IMR-90 (cell line): Measurements from ENCODE around the gene TTBK2. TPM values are rescaled to one million over a fixed set of nuclear protein-coding genes. Genes with fewer than 3 reads are reported as not detected.
"Not testable (repeated sequence)": the region's sequence is repeated elsewhere in the genome, so short reads cannot be mapped to it uniquely, and the experiment has no call there.

Experiments used
- ATAC-seq: fragments of 200-7000 bp; cut with Tn5 transposase; 2 replicates; pipeline ENCODE4 v1.9.1; 2020; ENCODE audit warnings: low read depth, mild to moderate bottlenecking, moderate library complexity
- BruUV-seq: library from RNA; stranded (reverse); fragments of 400-500 nt; replicated peaks from 2 replicates; lab custom pipeline; 2021; lab: Mats Ljungman, UMichigan
- CTCF ChIA-PET: fragments of 300-600 bp; formaldehyde crosslinking; extraction: SDS; loops from one replicate; lab custom pipeline; 2021; ENCODE audit warnings: antibody characterized with exemption; lab: Yijun Ruan, JAX
- POLR2A ChIA-PET: fragments of 300-600 bp; sonication (Branson Sonifier 250); formaldehyde crosslinking; loops from one replicate; lab custom pipeline; 2022; ENCODE audit warnings: antibody characterized with exemption; ENCODE audit not compliant: unreplicated experiment; lab: Charles Lee
- DNase-seq: peaks from one replicate; pipeline ENCODE4 v3.0.0; 2013
- H2AFZ ChIP-seq: replicated peaks from 2 replicates; pipeline ENCODE3; 2013; ENCODE audit warnings: low read length, mild to moderate bottlenecking; ENCODE audit not compliant: poor library complexity
- H2AK5ac ChIP-seq: 2 replicates; pipeline ENCODE4 v1.6.1; 2013; ENCODE audit warnings: low read depth, low read length, inconsistent platforms
- H2AK9ac ChIP-seq: replicated peaks from 2 replicates; pipeline ENCODE3; 2013; ENCODE audit warnings: mild to moderate bottlenecking, low read depth, low read length, moderate library complexity; ENCODE audit not compliant: poor library complexity
- H2BK120ac ChIP-seq: 2 replicates; pipeline ENCODE4 v1.6.1; 2013; ENCODE audit warnings: low read depth, low read length, inconsistent platforms
- H2BK15ac ChIP-seq: 3 replicates; pipeline ENCODE4 v1.6.1; 2013; ENCODE audit warnings: low read depth, low read length, inconsistent platforms
- H2BK20ac ChIP-seq: 2 replicates; pipeline ENCODE4 v1.6.1; 2013; ENCODE audit warnings: low read depth, mild to moderate bottlenecking, inconsistent platforms, low read length, moderate library complexity
- H2BK5ac ChIP-seq: 2 replicates; pipeline ENCODE4 v1.6.1; 2013; ENCODE audit warnings: mild to moderate bottlenecking, low read depth, low read length, inconsistent platforms; ENCODE audit not compliant: poor library complexity, severe bottlenecking
- H3K14ac ChIP-seq: replicated peaks from 2 replicates; pipeline ENCODE4 v1.6.1; 2013; ENCODE audit warnings: low read depth, low read length, inconsistent platforms
- H3K18ac ChIP-seq: 2 replicates; pipeline ENCODE4 v1.6.1; 2013; ENCODE audit warnings: low read depth, low read length, control low read depth
- H3K23ac ChIP-seq: 2 replicates; pipeline ENCODE4 v1.6.1; 2013; ENCODE audit warnings: low read depth, low read length, inconsistent platforms
- H3K27ac ChIP-seq: 2 replicates; pipeline ENCODE4 v1.5.1; 2013; ENCODE audit warnings: mild to moderate bottlenecking, control low read depth, low read length; ENCODE audit not compliant: insufficient read depth
- H3K27me3 ChIP-seq: 2 replicates; pipeline ENCODE4 v1.6.1; 2013; ENCODE audit warnings: low read length; ENCODE audit not compliant: control insufficient read depth, insufficient read depth
- H3K36me3 ChIP-seq: 2 replicates; pipeline ENCODE4 v1.6.1; 2013; ENCODE audit warnings: low read length, mixed read lengths; ENCODE audit not compliant: control insufficient read depth, insufficient read depth
- H3K4ac ChIP-seq: 2 replicates; pipeline ENCODE4 v1.6.1; 2013; ENCODE audit warnings: low read depth, low read length, inconsistent platforms
- H3K4me1 ChIP-seq: 2 replicates; pipeline ENCODE4 v1.6.1; 2013; ENCODE audit warnings: low read length, mixed read lengths; ENCODE audit not compliant: control insufficient read depth, insufficient read depth
- H3K4me2 ChIP-seq: 2 replicates; pipeline ENCODE4 v1.6.1; 2013; ENCODE audit warnings: low read depth, mild to moderate bottlenecking, control low read depth, low read length, moderate library complexity
- H3K4me3 ChIP-seq: 2 replicates; pipeline ENCODE4 v1.5.1; 2013; ENCODE audit warnings: low read depth, mild to moderate bottlenecking, control low read depth, low read length, moderate library complexity; ENCODE audit not compliant: insufficient read depth
- H3K56ac ChIP-seq: 2 replicates; pipeline ENCODE4 v1.6.1; 2013; ENCODE audit warnings: low read length, inconsistent platforms; ENCODE audit not compliant: insufficient read depth; ENCODE audit errors: extremely low read depth
- H3K79me1 ChIP-seq, 2 experiments: 2 replicates each; pipeline ENCODE4 v1.6.1; 2013; ENCODE audit warnings: low read length in 2 of 2, inconsistent platforms in 1 of 2, low read depth in 1 of 2
- H3K9ac ChIP-seq: 2 replicates; pipeline ENCODE4 v1.6.1; 2013; ENCODE audit warnings: low read depth, low read length, control low read depth
- H3K9me1 ChIP-seq: 2 replicates; pipeline ENCODE4 v1.6.1; 2013; ENCODE audit warnings: low read length, inconsistent platforms; ENCODE audit not compliant: insufficient read depth
- H3K9me3 ChIP-seq: 2 replicates; pipeline ENCODE4 v1.6.1; 2013; ENCODE audit warnings: low read length; ENCODE audit not compliant: control insufficient read depth, insufficient read depth
- H4K20me1 ChIP-seq: 2 replicates; pipeline ENCODE4 v1.6.1; 2013; ENCODE audit warnings: low read length, inconsistent platforms; ENCODE audit not compliant: insufficient read depth
- H4K5ac ChIP-seq: 2 replicates; pipeline ENCODE4 v1.6.1; 2013; ENCODE audit warnings: mild to moderate bottlenecking, low read depth, low read length, control low read depth
- H4K8ac ChIP-seq, 2 experiments: 2 replicates each; pipeline ENCODE4 v1.6.1; 2013; ENCODE audit warnings: low read depth in 2 of 2, low read length in 2 of 2, control low read depth in 1 of 2, inconsistent platforms in 1 of 2
- H4K91ac ChIP-seq: 2 replicates; pipeline ENCODE4 v1.6.1; 2013; ENCODE audit warnings: low read depth, low read length, inconsistent platforms; ENCODE audit not compliant: insufficient read depth
- WGBS, 2 experiments: methylation state at CpG; one replicate each; pipeline versions ENCODE4 v1.1.5 to v1.1.7; 2013; ENCODE audit warnings: missing lambda C conversion rate in 2 of 2; ENCODE audit not compliant: insufficient read length in 1 of 2; ENCODE audit errors: extremely low coverage in 2 of 2; 5-methylcytosine and 5-hydroxymethylcytosine counted together
- dilution Hi-C: fragments of 300-500 bp; cut with HindIII; formaldehyde crosslinking; loops from one replicate; pipeline ENCODE4 v1.14.3; 2018; ENCODE audit warnings: low sequenced_read_pairs; ENCODE audit not compliant: unreplicated experiment
- in situ Hi-C: fragments of 300-500 bp; cut with MboI; formaldehyde crosslinking; loops from 3 replicates; pipeline ENCODE4 v1.14.3; 2019; ENCODE audit warnings: low sequenced_read_pairs, inconsistent platforms, mixed read lengths
- intact Hi-C: fragments of 100-400 bp; cut with micrococcal nuclease; formaldehyde crosslinking; loops from 2 replicates; pipeline ENCODE4 v1.10.0; 2022
- polyA plus RNA-seq, 3 experiments: library from polyadenylated mRNA; depleted of rRNA; stranded (reverse); fragments of >200 nt; gene quantifications; 2 replicates each; pipeline ENCODE4 v1.2.3, GENCODE V29; 2012; ENCODE audit warnings: low replicate concordance in 1 of 3
- total RNA-seq: library from RNA; depleted of rRNA; stranded (reverse); fragments of >200 nt; gene quantifications from 2 replicates; pipeline ENCODE4 v1.2.3, GENCODE V29; 2012

TTBK2 gene
- total and polyA plus RNA-seq, 2 of the 4 experiments (the other 2 are of a cell fraction): 2.4 to 3.2 TPM

DNA sequence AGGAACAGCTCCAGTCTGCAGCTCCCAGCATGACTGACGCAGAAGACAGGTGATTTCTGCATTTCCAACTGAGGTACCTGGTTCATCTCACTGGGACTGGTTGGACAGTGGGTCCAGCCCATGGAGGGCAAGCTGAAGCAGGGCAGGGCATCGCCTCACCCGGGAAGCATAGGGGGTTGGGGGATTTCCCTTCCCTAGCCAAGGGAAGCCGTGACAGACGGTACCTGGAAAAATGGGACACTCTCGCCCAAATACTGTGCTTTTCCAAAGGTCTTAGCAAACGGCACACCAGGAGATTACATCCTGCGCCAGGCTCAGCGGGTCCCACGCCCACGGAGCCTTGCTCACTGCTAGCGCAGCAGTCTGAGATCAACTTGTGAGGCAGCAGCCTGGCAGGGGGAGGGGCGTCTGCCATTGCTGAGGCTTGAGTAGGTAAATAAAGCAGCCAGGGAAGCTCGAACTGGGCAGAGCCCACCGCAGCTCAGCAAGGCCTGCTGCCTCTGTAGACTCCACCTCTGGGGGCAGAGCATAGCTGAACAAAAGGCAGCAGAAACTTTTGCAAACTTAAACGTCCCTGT, 156.3 kb downstream of the TTBK2 start:
- H3K14ac ChIP-seq, H2AFZ ChIP-seq, H3K4me2 ChIP-seq, H3K4me3 ChIP-seq, H2BK15ac ChIP-seq, DNase-seq, H3K9me3 ChIP-seq, H3K9me1 ChIP-seq, BruUV-seq, H4K20me1 ChIP-seq, intact Hi-C loops, H2BK5ac ChIP-seq, H2BK20ac ChIP-seq, POLR2A ChIA-PET, H3K79me1 ChIP-seq, H3K9ac ChIP-seq, H3K56ac ChIP-seq, in situ Hi-C loops, H3K18ac ChIP-seq, ATAC-seq, H4K5ac ChIP-seq, dilution Hi-C loops, H2AK5ac ChIP-seq, H4K8ac ChIP-seq, H3K23ac ChIP-seq, H3K27ac ChIP-seq, H3K27me3 ChIP-seq, H3K36me3 ChIP-seq, H4K91ac ChIP-seq, H2BK120ac ChIP-seq, H2AK9ac ChIP-seq, H3K4ac ChIP-seq, H3K4me1 ChIP-seq: not testable (repeated sequence)
- CTCF ChIA-PET: interaction anchor here (0.6 kb wide), 1 partner anchor 114 kb away, joined by 3 read pairs; no protein-coding TSS in a partner anchor
- 67% methylated on average over 9 of the region's 16 CpGs; no CpG with 5 or more reads in 1 of the 2 experiments for WGBS, 2 experiments

DNA sequence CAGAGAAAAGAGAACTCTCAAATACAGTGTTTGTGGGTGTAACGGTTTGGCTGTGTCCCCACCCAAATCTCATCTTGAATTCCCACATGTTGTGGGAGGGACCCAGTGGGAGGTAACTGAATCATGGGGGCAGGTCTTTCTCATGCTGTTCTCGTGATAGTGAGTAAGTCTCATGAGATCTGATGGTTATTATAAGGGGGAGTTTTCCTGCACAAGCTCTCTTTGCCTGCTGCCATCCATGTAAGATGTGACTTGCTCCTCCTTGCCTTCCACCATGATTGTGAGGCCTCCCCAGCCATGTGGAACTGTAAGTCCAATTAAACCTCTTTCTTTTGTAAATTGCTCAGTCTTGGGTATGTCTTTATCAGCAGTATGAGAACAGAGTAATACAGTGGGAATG, 158.8 kb downstream of the TTBK2 start:
- H4K20me1 ChIP-seq, ATAC-seq, H3K9me1 ChIP-seq, H3K9ac ChIP-seq, H3K27ac ChIP-seq, BruUV-seq, H2AFZ ChIP-seq, H2BK15ac ChIP-seq, CTCF ChIA-PET, intact Hi-C loops, DNase-seq, H3K9me3 ChIP-seq, H2BK20ac ChIP-seq, H3K18ac ChIP-seq, H2BK120ac ChIP-seq, POLR2A ChIA-PET, H3K36me3 ChIP-seq, H4K5ac ChIP-seq, H4K8ac ChIP-seq, dilution Hi-C loops, H3K23ac ChIP-seq, H3K4me1 ChIP-seq, H3K4ac ChIP-seq, H2AK5ac ChIP-seq, H3K56ac ChIP-seq, H3K14ac ChIP-seq, H3K27me3 ChIP-seq, in situ Hi-C loops, H4K91ac ChIP-seq, H3K4me3 ChIP-seq, H2AK9ac ChIP-seq, H3K79me1 ChIP-seq, H3K4me2 ChIP-seq, H2BK5ac ChIP-seq: not testable (repeated sequence)
- no CpG with 5 or more reads among the region's 2 CpGs for WGBS, 2 experiments
